Mesodermal cell (in vitro differentiated cells): Measurements from ENCODE around the gene ATRN.

ENCODE experiments used
- H3K27ac ChIP-seq: 2 replicates; pipeline ENCODE4 v1.7.0; 2013; ENCODE audit warnings: mild to moderate bottlenecking, low read depth, low read length, moderate library complexity; ENCODE audit not compliant: severe bottlenecking
- H3K36me3 ChIP-seq: 2 replicates; pipeline ENCODE4 v1.7.1; 2013; ENCODE audit warnings: mild to moderate bottlenecking, low read length, moderate library complexity; ENCODE audit not compliant: control insufficient read depth, insufficient read depth
- H3K4me1 ChIP-seq: one replicate; pipeline ENCODE4 v1.7.1; 2013; ENCODE audit warnings: mild to moderate bottlenecking, low read length; ENCODE audit not compliant: insufficient read depth, control insufficient read depth, poor library complexity, severe bottlenecking
- H3K4me3 ChIP-seq: 2 replicates; pipeline ENCODE4 v1.7.0; 2013; ENCODE audit warnings: low read length, control low read depth, mild to moderate bottlenecking; ENCODE audit not compliant: insufficient read depth, poor library complexity, severe bottlenecking; ENCODE audit errors: extremely low read depth
- H3K9me3 ChIP-seq: 2 replicates; pipeline ENCODE4 v1.7.1; 2013; ENCODE audit warnings: mild to moderate bottlenecking, low read length, moderate library complexity; ENCODE audit not compliant: control insufficient read depth
- WGBS, 2 experiments: methylation state at CpG; one replicate each; pipeline ENCODE4 v1.1.5; 2013; ENCODE audit warnings: missing lambda C conversion rate in 2 of 2; ENCODE audit not compliant: insufficient coverage in 2 of 2; 5-methylcytosine and 5-hydroxymethylcytosine counted together

The ATRN gene

GRCh38 chr20:3563548-3564177 is 92.8 kb downstream of the ATRN start:
- H3K4me3 ChIP-seq: no peak overlapping the region
- peaks cover 8% of the 10 kb centered on the region for H3K36me3 ChIP-seq
- 60 to 81% methylated on average over 1 to 2 of the region's 4 CpGs for WGBS, 2 experiments
- H3K9me3 ChIP-seq: no peaks in the 10 kb centered on the region
- no peaks in the 10 kb centered on the region for H3K4me1 ChIP-seq
- H3K27ac ChIP-seq: no peak overlapping the region

GRCh38 chr20:3565851-3566250 is 95.0 kb downstream of the ATRN start:
- Histone ChIP-seq H3K27ac (no peak overlapping the region), H3K4me1 (no peaks in the 10 kb centered on the region), H3K9me3 (no peaks in the 10 kb centered on the region), H3K36me3 (peaks cover 8% of the 10 kb centered on the region), H3K4me3 (no peak overlapping the region)
- 78 to 88% methylated on average over 2 of the region's 2 CpGs for WGBS, 2 experiments

GRCh38 chr20:3572151-3572550 is 101.3 kb downstream of the ATRN start:
- H3K4me1 ChIP-seq: no peaks in the 10 kb centered on the region
- no peak overlapping the region for H3K4me3 ChIP-seq
- 92 to 100% methylated on average over 1 of the region's 1 CpG for WGBS, 2 experiments
- no peaks in the 10 kb centered on the region for H3K9me3 ChIP-seq
- H3K27ac ChIP-seq: no peak overlapping the region
- peaks cover 12% of the 10 kb centered on the region for H3K36me3 ChIP-seq

GRCh38 chr20:3576363-3576762 is 105.5 kb downstream of the ATRN start:
- no peak overlapping the region for H3K27ac ChIP-seq
- H3K4me3 ChIP-seq: no peak overlapping the region
- H3K9me3 ChIP-seq: no peaks in the 10 kb centered on the region
- H3K36me3 ChIP-seq: peaks cover 26% of the 10 kb centered on the region
- no peaks in the 10 kb centered on the region for H3K4me1 ChIP-seq

- Histone ChIP-seq H3K27ac (no peak overlapping the region), H3K4me3 (no peak overlapping the region), H3K36me3 (peaks cover 26% of the 10 kb centered on the region), H3K4me1 (no peaks in the 10 kb centered on the region), H3K9me3 (no peaks in the 10 kb centered on the region)
- 92 to 100% methylated on average over 1 of the region's 1 CpG for WGBS, 2 experiments
Measured at GRCh38 chr20:3577366-3577765, 106.5 kb downstream of the ATRN start.

GRCh38 chr20:3580412-3580811 is 109.6 kb downstream of the ATRN start:
- no peak overlapping the region for H3K27ac ChIP-seq
- no peaks in the 10 kb centered on the region for H3K9me3 ChIP-seq
- WGBS, 2 experiments: 87 to 89% methylated on average over 1 to 3 of the region's 3 CpGs
- no peak overlapping the region for H3K4me3 ChIP-seq
- H3K36me3 ChIP-seq: peaks cover 43% of the 10 kb centered on the region
- H3K4me1 ChIP-seq: no peaks in the 10 kb centered on the region

GRCh38 chr20:3583765-3584164 is 112.9 kb downstream of the ATRN start:
- Histone ChIP-seq H3K27ac (no peak overlapping the region), H3K36me3 (peaks cover 34% of the 10 kb centered on the region), H3K4me1 (no peaks in the 10 kb centered on the region), H3K9me3 (peaks cover 7% of the 10 kb centered on the region), H3K4me3 (no peak overlapping the region)
- 82 to 85% methylated on average over 6 to 7 of the region's 7 CpGs for WGBS, 2 experiments

- Histone ChIP-seq H3K27ac (no peak overlapping the region), H3K36me3 (peaks cover 35% of the 10 kb centered on the region), H3K4me1 (no peaks in the 10 kb centered on the region), H3K9me3 (peaks cover 7% of the 10 kb centered on the region), H3K4me3 (no peak overlapping the region)
- 92 to 100% methylated on average over 1 of the region's 1 CpG for WGBS, 2 experiments
Measured at GRCh38 chr20:3586093-3586492, 115.3 kb downstream of the ATRN start.

- H3K36me3 ChIP-seq: peaks cover 52% of the 10 kb centered on the region
- H3K4me3 ChIP-seq: no peak overlapping the region
- H3K4me1 ChIP-seq: no peaks in the 10 kb centered on the region
- 80% methylated on average over 1 of the region's 1 CpG; no CpG with 5 or more reads in 1 of the 2 experiments for WGBS, 2 experiments
- peaks cover 7% of the 10 kb centered on the region for H3K9me3 ChIP-seq
- no peak overlapping the region for H3K27ac ChIP-seq
Measured at GRCh38 chr20:3590164-3590563, 119.3 kb downstream of the ATRN start.

GRCh38 chr20:3592931-3593330 is 122.1 kb downstream of the ATRN start:
- Histone ChIP-seq H3K36me3 (peaks cover 46% of the 10 kb centered on the region), H3K4me3 (no peak overlapping the region), H3K9me3 (no peaks in the 10 kb centered on the region), H3K4me1 (no peaks in the 10 kb centered on the region), H3K27ac (no peak overlapping the region)
- 90 to 100% methylated on average over 2 to 4 of the region's 4 CpGs for WGBS, 2 experiments

GRCh38 chr20:3595541-3595940 is 124.7 kb downstream of the ATRN start:
- Histone ChIP-seq H3K4me1 (no peaks in the 10 kb centered on the region), H3K4me3 (no peak overlapping the region), H3K9me3 (no peaks in the 10 kb centered on the region), H3K27ac (no peak overlapping the region), H3K36me3 (peaks cover 53% of the 10 kb centered on the region)
- 94 to 96% methylated on average over 3 to 4 of the region's 4 CpGs for WGBS, 2 experiments
